ENCODE measurements around the gene BMERB1. TPM values are rescaled to one million over a fixed set of nuclear protein-coding genes. Genes with fewer than 3 reads are reported as not detected.

BMERB1 gene
- total and polyA plus RNA-seq, 9 of the 15 experiments (the other 6 are each of a cell fraction or from before 2014, with no cell fraction given): 0.29 to 2.9 (median 0.94) TPM

- H3K4me2 ChIP-seq (ENCODE audit: insufficient read depth, low read length): no peak overlapping the region
- H3K36me3 ChIP-seq (ENCODE audit: control insufficient read depth, insufficient read depth, low read length): no peaks in the 10 kb centered on the region
- peak overlapping the region; percentile 71 for H2AFZ ChIP-seq (ENCODE audit: low read depth, low read length)
- CTCF ChIA-PET (ENCODE audit: low intra/inter-chr PET ratio): no interaction called here
- H3K79me2 ChIP-seq (ENCODE audit: control insufficient read depth, insufficient read depth, low read length): no peaks in the 10 kb centered on the region
- FAIRE-seq: no peak
- H3K27me3 ChIP-seq (ENCODE audit: control insufficient read depth in 2 of 2, insufficient read depth in 2 of 2, low read length in 2 of 2): no peaks in the 10 kb centered on the region
- no peaks in the 10 kb centered on the region for H3K9me3 ChIP-seq (replicated peaks; ENCODE audit: control insufficient read depth, insufficient read depth, low read depth, low read length)
- no peaks in the 10 kb centered on the region for H3K9me1 ChIP-seq (ENCODE audit: control insufficient read depth, insufficient read depth, low read length)
- 59% methylated on average over 4 of the region's 4 CpGs for WGBS (ENCODE audit: insufficient coverage, low coverage, missing lambda C conversion rate)
- no peaks in the 10 kb centered on the region for H4K20me1 ChIP-seq (replicated peaks; ENCODE audit: control insufficient read depth, insufficient read depth, low read length)
- H3K27ac ChIP-seq (ENCODE audit: extremely low read depth, low read depth, low read length): peak overlapping the region; percentile 10; the same call in 1 of the 3 replicates
- BruUV-seq (replicated peaks): no TSS peak
- POLR2A ChIA-PET: interaction anchor here (0.9 kb wide), 1 partner anchor 38 kb away, joined by 5 read pairs; no protein-coding TSS in a partner anchor
- intact Hi-C loops (cut with micrococcal nuclease): no loop called here
- DNase-seq (ENCODE audit: extremely low read depth in 1 of 4, low spot score in 3 of 4): no peak
- in situ Hi-C loops (cut with MboI): no loop called here
- peaks cover 4 to 34% of the 10 kb centered on the region in 2 experiments for H3K4me1 ChIP-seq (replicated peaks in 1 of 2; ENCODE audit: control insufficient read depth in 2 of 2, insufficient read depth in 2 of 2, low read length in 2 of 2)
- peak; percentile 48; the same call in 2 of the 3 replicates for ATAC-seq
- H3K9ac ChIP-seq (ENCODE audit: insufficient read depth in 1 of 2, low read depth in 2 of 2, low read length in 2 of 2): no peak overlapping the region
- H3K4me3 ChIP-seq: no peak overlapping the region
- TF ChIP-seq TAF15 (IDR thresholded peaks at IDR 0.05; ENCODE audit: low read depth, low read length) (no peak), ZBTB40 (IDR thresholded peaks at IDR 0.05) (0 out of 2 replicates have a peak, but pooled peaks have one; percentile 31), ZBTB40 (CRISPR knock-in tag; IDR thresholded peaks at IDR 0.05) (no peak), SPI1 (IDR thresholded peaks at IDR 0.05; ENCODE audit: borderline replicate concordance, low read depth, low read length) (peak; percentile 74; the same call in 1 of the 2 replicates), ZNF23 (CRISPR knock-in tag; IDR thresholded peaks at IDR 0.05) (no peak), TCF7L2 (IDR thresholded peaks at IDR 0.05; ENCODE audit: low read depth, low read length) (no peak), PCBP2 (IDR thresholded peaks at IDR 0.05; ENCODE audit: low read depth, low read length, poor library complexity, severe bottlenecking) (no peak), ZNF121 (CRISPR knock-in tag; conservative IDR thresholded peaks at IDR 0.05) (no peak), POLR2AphosphoS2 (IDR thresholded peaks at IDR 0.05; ENCODE audit: low read length) (no peak), ELF1 (tag; IDR thresholded peaks at IDR 0.05) (0 out of 2 replicates have a peak, but pooled peaks have one; percentile 26), NCOR1 (IDR thresholded peaks at IDR 0.05) (no peak), EP300 (IDR thresholded peaks at IDR 0.05; ENCODE audit: low read length) (no peak), GATAD2A (IDR thresholded peaks at IDR 0.05) (no peak), ETS1 (conservative IDR thresholded peaks at IDR 0.05; ENCODE audit: control insufficient read depth, low read depth, low read length) (no peak), ZNF408 (CRISPR knock-in tag; IDR thresholded peaks at IDR 0.05; ENCODE audit: low read depth) (no peak)
These were observed 57.0 kb downstream of the BMERB1 start for GRCh38 chr16:15491411-15491810.

All from K562 (cell line).